ENCODE results near the gene S1PR3.

Gene S1PR3

DNA sequence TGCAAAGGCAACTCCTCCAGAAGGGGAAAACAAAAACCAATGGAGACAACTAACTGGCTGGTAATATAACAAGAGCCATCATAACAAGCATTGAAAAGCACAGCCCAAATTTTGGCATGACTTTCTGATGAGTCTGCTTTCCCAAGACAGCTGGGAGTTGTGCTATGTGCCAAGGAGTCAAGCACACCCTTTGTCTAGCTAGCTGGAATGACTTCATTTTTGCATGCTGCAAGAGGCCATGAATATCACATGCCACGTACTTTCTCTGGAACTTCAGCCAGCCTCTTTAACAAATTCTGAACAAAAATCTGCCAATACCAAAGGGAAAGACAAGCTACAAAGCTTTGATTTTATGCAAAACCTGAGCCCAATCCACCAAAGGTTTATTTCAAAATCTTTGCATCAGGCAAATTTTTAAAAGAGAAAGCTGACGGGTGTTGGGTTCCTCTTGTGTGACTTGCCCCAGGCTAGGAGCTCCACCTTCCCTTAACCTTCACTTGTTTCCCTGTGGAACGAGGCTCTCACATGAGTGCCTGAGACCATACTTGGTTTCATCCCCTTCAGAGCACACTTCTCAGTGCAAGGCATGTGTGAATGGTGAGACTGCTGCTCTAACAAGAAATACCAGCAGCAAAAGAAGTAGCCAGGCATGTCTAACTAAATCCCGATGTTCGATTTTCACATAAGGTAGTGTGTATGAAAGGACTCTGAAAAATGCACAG lies 47.3 kb downstream of the S1PR3 start:
- DNase-seq (ENCODE audit: low spot score), result no peak
- TF ChIP-seq, protein P1, sequence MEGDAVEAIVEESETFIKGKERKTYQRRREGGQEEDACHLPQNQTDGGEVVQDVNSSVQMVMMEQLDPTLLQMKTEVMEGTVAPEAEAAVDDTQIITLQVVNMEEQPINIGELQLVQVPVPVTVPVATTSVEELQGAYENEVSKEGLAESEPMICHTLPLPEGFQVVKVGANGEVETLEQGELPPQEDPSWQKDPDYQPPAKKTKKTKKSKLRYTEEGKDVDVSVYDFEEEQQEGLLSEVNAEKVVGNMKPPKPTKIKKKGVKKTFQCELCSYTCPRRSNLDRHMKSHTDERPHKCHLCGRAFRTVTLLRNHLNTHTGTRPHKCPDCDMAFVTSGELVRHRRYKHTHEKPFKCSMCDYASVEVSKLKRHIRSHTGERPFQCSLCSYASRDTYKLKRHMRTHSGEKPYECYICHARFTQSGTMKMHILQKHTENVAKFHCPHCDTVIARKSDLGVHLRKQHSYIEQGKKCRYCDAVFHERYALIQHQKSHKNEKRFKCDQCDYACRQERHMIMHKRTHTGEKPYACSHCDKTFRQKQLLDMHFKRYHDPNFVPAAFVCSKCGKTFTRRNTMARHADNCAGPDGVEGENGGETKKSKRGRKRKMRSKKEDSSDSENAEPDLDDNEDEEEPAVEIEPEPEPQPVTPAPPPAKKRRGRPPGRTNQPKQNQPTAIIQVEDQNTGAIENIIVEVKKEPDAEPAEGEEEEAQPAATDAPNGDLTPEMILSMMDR (IDR thresholded peaks at IDR 0.05; ENCODE audit: extremely low read depth, missing control alignments), result no peak

DNA sequence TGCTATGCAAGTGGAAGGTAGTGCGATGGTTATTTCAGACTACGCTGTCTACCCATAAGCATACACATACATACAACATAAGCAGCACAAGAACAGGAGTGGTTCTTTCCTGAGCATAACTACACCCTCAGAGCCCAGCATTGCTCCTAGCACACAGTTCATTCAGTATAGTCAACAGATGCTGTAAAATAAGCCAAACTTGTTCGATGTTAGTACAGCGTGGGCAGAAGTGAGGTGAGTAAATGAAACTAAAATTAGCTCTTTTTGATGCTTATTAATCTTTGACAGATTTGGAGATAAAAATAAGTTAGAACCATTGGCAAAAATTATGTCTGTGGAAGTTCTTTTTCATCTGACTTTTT lies 47.8 kb downstream of the S1PR3 start:
- TF ChIP-seq, protein P1 (IDR thresholded peaks at IDR 0.05; ENCODE audit: extremely low read depth, missing control alignments), result no peak
- DNase-seq (ENCODE audit: low spot score), result no peak

DNA sequence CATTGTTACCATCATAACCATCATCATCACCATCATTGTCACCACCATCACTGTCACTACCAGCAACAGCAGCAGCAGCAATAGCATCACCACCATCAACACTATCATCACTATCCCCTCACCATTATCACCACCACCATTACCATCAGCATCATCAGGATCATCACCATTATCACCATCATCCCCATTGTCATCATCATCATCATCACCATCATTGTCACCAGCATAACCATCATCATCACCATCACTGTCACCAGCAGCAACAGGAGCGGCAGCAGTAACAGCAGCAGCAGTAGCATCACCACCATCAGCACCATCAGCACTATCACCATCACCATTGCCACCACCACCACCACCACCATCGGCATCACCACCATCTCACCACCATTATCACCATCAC lies 48.4 kb downstream of the S1PR3 start:
- no peak for DNase-seq (ENCODE audit: low spot score)
- TF ChIP-seq, protein P1 (IDR thresholded peaks at IDR 0.05; ENCODE audit: extremely low read depth, missing control alignments), result no peak

GRCh38 chr9:89042984-89043383 lies 51.7 kb downstream of the S1PR3 start:
- DNase-seq (ENCODE audit: low spot score), result no peak
- TF ChIP-seq, protein P1 (IDR thresholded peaks at IDR 0.05; ENCODE audit: extremely low read depth, missing control alignments), result no peak

GRCh38 chr9:89044104-89044503 lies 52.8 kb downstream of the S1PR3 start:
- DNase-seq (ENCODE audit: low spot score), result no peak
- TF ChIP-seq, protein P1 (IDR thresholded peaks at IDR 0.05; ENCODE audit: extremely low read depth, missing control alignments), result no peak

- DNase-seq (ENCODE audit: low spot score), result no peak
- TF ChIP-seq, protein P1 (IDR thresholded peaks at IDR 0.05; ENCODE audit: extremely low read depth, missing control alignments), result no peak
These were observed 53.6 kb downstream of the S1PR3 start for GRCh38 chr9:89044881-89045280.

DNA sequence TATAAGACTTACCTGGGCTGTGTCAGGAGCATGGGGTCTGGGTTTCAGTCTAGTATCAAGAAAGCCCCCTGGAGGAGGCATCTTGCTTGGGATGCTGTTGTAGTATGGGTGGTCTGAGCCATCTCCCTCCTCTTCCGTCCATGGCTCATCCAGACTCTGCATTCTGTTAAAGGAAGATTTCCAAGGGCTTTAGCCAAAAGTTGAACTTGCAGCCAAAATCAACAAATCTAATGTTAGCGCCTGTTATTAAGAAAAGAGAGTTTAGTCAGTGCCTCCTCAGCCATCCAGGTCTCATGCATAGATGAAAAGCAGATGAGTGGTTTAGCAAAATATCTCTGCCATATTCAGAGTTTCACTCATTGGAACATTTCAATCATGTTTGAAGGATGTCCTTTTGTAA lies 55.6 kb downstream of the S1PR3 start:
- TF ChIP-seq, protein P1 (IDR thresholded peaks at IDR 0.05; ENCODE audit: extremely low read depth, missing control alignments), result no peak
- no peak for DNase-seq (ENCODE audit: low spot score)
